HL-60 (cell line): Measurements from ENCODE around the gene UBAC2.

ENCODE experiments used
- DNase-seq, 2 experiments: peaks; one replicate each; pipeline ENCODE4 v3.0.0-alpha.2; 2010 to 2020; ENCODE audit warnings: low read depth in 1 of 2, low spot score in 1 of 2
- H3K27ac ChIP-seq: fragments of 250-450 bp; sonication (Bioruptor Pico); replicated peaks from 2 replicates; pipeline ENCODE4 v1.5.1; 2020; ENCODE audit warnings: mild to moderate bottlenecking, moderate library complexity
- H3K27me3 ChIP-seq: fragments of 250-450 bp; sonication (Bioruptor Pico); 2 replicates; pipeline ENCODE4 v1.5.1; 2021; ENCODE audit warnings: mild to moderate bottlenecking, moderate library complexity; ENCODE audit not compliant: insufficient read depth, poor library complexity, severe bottlenecking
- H3K4me3 ChIP-seq: replicated peaks from 2 replicates; pipeline ENCODE4 v1.5.1; 2011; ENCODE audit warnings: mild to moderate bottlenecking, control low read depth, low read length; ENCODE audit not compliant: insufficient read depth
- CTCF ChIP-seq: IDR thresholded peaks from one replicate; pipeline ENCODE4 v1.5.1; 2011; ENCODE audit warnings: low read length, control low read depth, inconsistent platforms; ENCODE audit not compliant: insufficient read depth
- GABPA ChIP-seq: IDR thresholded peaks from 2 replicates; pipeline ENCODE4 v1.6.1; 2012; ENCODE audit warnings: low read depth
- POLR2AphosphoS5 ChIP-seq: IDR thresholded peaks from 2 replicates; pipeline ENCODE4 v1.6.1; 2012; ENCODE audit warnings: low read depth
- SPI1 ChIP-seq: IDR thresholded peaks from 2 replicates; pipeline ENCODE4 v1.6.1; 2012; ENCODE audit warnings: low read depth, mild to moderate bottlenecking, borderline replicate concordance
- TF ChIP-seq, protein P1 (sequence below): IDR thresholded peaks from 2 replicates; pipeline ENCODE4 v1.6.1; 2012; ENCODE audit warnings: low read depth; ENCODE audit not compliant: insufficient replicate concordance

UBAC2 gene

DNA sequence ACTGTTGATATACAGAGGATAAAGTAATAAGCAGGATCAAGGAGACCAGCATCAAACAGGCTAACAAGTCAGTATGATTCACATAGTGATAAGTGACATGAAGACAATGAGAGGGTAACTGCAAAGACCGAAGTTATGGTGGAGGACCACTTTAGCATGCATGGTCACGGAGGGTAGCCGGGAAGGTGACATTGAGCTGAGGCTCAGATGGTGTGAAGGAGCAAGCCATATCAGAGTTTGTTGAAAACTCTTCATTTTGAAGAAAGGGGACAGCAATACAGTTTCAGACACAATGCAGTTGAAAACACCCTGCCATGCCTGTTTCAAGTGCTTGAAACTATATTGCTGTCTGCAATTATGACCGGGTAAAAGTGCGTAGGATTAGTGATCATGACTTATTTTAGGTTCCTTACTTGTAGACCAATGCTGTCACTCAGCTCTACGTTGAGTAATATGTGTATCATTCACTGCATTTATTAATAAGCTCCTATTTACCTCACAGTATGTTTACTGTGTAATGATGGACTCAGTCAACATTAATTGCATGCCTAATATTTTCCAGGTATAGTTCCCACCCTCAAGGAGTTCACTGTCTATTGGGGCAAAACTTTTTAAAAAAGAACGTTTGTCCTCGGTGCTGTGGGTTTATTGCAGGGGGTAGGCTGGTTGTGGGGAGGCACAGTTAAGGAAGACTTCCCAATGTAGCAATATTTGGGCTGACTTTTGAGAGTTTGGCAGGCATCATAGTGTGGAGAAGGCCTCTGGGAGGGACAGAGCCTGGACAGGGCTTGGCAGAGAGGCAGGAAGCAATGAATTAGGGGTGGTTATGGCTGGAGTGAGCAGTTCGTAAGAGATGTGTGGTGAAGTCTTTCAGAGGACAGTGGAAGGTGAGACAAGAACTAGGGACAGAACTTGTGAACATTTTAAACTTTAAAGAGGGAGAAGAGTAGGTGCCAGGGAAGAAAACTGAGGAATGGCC is 3.2 kb downstream of the UBAC2 start:
- Histone ChIP-seq H3K27me3 (no peaks in the 10 kb centered on the region), H3K4me3 (no peak overlapping the region), H3K27ac (no peak overlapping the region)
- no peak for DNase-seq
- TF ChIP-seq POLR2AphosphoS5 (no peak), CTCF (no peak), SPI1 (no peak), GABPA (no peak)
- TF ChIP-seq, protein P1, sequence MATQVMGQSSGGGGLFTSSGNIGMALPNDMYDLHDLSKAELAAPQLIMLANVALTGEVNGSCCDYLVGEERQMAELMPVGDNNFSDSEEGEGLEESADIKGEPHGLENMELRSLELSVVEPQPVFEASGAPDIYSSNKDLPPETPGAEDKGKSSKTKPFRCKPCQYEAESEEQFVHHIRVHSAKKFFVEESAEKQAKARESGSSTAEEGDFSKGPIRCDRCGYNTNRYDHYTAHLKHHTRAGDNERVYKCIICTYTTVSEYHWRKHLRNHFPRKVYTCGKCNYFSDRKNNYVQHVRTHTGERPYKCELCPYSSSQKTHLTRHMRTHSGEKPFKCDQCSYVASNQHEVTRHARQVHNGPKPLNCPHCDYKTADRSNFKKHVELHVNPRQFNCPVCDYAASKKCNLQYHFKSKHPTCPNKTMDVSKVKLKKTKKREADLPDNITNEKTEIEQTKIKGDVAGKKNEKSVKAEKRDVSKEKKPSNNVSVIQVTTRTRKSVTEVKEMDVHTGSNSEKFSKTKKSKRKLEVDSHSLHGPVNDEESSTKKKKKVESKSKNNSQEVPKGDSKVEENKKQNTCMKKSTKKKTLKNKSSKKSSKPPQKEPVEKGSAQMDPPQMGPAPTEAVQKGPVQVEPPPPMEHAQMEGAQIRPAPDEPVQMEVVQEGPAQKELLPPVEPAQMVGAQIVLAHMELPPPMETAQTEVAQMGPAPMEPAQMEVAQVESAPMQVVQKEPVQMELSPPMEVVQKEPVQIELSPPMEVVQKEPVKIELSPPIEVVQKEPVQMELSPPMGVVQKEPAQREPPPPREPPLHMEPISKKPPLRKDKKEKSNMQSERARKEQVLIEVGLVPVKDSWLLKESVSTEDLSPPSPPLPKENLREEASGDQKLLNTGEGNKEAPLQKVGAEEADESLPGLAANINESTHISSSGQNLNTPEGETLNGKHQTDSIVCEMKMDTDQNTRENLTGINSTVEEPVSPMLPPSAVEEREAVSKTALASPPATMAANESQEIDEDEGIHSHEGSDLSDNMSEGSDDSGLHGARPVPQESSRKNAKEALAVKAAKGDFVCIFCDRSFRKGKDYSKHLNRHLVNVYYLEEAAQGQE: no peak

DNA sequence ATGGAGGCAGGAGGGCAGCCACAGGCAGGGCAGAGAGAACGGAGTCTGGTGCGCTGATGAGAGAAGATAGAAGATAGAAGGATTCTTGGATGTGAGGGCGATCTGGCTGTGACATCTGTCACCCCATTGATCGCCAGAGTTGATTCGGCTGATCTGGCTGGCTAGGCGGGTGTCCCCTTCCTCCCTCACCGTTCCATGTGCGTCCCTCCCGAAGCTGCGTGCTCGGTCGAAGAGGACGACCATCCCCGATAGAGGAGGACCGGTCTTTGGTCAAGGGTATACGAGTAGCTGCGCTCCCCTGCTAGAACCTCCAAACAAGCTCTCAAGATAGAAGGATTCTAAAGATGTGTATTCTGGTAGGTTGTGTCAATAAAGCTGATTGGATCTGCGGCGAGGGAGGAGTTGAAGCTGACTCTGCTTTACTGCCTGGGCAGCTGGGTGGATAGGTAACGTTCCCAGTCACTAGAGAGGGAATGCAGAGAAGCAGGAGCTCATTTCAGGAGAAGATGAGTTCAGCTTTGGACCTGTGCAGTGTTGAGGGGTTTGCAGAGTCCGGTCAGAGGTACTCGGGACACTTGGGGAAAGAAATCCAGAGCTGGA is 5.1 kb downstream of the UBAC2 start:
- H3K4me3 ChIP-seq: no peak overlapping the region

More for the DNA sequence above, 5.1 kb downstream of the UBAC2 start:
- Histone ChIP-seq H3K27ac (no peak overlapping the region), H3K27me3 (no peaks in the 10 kb centered on the region)
- DNase-seq: no peak
- TF ChIP-seq CTCF (no peak), POLR2AphosphoS5 (no peak), SPI1 (no peak), GABPA (no peak)
- TF ChIP-seq, protein P1: no peak
